HG03103 (cell line): Measurements from ENCODE around the gene LRRTM4.

Experiments
- ATAC-seq: cut with Tn5 transposase; IDR thresholded peaks from one replicate; pipeline ENCODE4 v1.9.1; 2021; ENCODE audit warnings: low read depth; ENCODE audit not compliant: unreplicated experiment

Gene LRRTM4

GRCh38 chr2:76932550-76932949 lies 589.6 kb downstream of the LRRTM4 start:
- ATAC-seq: no peak

GRCh38 chr2:76930056-76930744 lies 592.0 kb downstream of the LRRTM4 start:
- no peak for ATAC-seq

DNA sequence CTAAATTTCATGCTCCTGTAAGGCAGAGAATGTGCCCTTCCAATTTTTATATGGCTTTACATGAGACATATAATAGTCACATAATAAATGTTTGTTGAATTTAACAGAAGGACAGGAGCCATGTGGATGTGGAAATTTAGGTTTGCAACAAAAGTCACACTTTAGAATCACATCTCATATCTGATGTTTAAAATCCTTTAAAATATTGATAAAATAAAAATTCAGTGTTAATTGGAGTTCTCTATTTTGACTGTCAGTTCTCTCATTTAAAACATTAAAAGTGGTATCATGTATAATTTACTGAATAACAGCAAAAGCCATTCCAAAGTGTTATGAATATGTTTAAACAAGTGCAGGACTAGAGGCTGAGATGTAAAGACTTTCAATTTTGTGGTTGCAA lies 594.1 kb downstream of the LRRTM4 start:
- ATAC-seq: no peak

- no peak for ATAC-seq
Measured at GRCh38 chr2:76921006-76921405, 601.2 kb downstream of the LRRTM4 start.

- ATAC-seq: no peak
Measured at GRCh38 chr2:76895469-76895868, 626.7 kb downstream of the LRRTM4 start.

DNA sequence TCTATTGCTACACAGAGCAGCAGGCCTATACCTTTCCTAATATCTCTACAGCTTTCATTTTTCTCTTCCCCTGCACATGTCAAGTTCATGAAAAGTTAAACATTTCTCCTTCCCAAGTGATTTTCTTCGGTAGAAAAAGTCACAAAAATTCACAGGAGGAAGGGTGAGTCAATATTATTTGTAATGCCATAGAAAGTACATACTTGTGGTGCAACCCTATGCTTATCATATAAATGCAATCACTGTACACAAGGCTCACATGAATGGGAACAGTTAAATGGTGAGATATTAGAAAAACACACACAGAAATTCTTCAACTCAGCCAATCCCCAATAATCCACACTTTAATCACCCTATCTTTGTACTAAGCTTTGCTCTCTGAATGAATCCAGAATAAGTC lies 651.6 kb downstream of the LRRTM4 start:
- ATAC-seq: no peak

DNA sequence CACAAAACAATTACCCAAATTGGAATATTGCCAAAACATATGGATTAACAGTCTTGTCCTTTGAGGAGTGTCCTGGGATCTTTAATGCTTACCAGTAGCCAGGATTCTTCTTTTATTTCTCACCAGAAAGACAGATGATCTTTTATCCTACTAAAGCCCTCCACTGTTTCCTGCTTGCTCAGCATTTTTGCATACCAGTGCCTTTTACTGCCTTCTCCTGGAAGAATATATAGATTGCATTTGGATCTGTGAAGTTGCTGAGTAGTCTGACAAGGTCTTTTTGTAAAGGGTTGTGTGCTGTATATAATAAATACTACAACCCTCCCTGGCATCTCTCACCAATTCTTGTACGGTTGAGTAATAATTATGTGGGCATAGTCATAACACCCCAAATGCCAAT lies 652.2 kb downstream of the LRRTM4 start:
- ATAC-seq: no peak

DNA sequence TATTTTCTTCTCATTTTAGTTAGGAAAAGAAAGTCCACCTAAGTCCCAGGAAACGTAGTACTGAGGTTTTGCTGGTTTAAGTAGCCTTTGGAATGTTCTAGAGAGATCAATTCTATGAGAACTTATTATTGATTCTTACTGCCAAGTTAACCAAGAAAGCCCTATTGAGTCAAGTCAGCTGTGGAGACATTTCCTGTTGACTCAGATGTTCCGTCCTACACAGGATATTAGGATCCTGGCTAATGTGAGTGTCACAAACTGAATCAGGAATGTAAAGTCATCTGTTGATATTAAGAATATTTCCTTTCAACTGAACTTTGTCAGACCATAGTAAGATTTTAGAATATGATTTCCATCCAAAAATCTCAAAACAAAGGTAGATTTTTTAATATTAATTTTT lies 654.3 kb downstream of the LRRTM4 start:
- no peak for ATAC-seq

DNA sequence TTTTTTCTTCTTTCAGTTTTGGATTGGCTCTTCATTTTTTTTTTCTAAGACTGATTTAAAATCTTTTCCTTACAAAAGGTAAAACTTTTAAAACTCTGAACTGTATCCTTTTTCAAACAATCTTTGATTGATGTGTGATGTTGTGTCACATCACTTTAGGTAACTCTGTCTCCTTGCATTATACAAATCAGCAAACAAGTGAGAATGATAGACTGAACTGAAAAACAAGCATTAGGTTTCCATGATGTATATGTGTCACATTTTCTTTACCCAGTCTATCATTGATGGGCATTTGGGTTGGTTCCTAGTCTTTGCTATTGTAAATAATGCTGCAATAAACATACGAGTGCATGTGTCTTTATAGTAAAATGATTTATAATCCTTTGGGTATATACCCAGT lies 655.7 kb downstream of the LRRTM4 start:
- no peak for ATAC-seq

GRCh38 chr2:76862901-76863300 lies 659.3 kb downstream of the LRRTM4 start:
- no peak for ATAC-seq

DNA sequence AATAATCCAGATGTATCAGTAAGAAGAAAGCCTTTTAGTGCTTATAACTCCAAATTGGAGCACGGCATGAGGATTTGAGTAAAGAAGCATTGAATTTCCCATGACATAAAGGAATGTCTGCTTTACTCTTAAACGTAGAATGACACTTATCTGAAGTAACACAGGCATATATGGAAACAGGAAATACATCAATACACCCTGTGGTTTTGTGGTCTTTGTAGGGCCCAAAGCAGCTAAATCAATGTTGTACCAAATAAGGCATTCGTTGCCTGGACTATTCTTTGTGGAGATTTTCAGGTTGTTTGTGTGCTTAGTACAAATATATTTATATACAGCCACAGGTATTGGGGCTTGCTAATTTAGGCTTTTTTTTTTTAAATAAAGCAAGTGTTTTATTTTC lies 660.5 kb downstream of the LRRTM4 start:
- ATAC-seq: no peak

GRCh38 chr2:76851000-76851399 lies 671.2 kb downstream of the LRRTM4 start:
- ATAC-seq: no peak

DNA sequence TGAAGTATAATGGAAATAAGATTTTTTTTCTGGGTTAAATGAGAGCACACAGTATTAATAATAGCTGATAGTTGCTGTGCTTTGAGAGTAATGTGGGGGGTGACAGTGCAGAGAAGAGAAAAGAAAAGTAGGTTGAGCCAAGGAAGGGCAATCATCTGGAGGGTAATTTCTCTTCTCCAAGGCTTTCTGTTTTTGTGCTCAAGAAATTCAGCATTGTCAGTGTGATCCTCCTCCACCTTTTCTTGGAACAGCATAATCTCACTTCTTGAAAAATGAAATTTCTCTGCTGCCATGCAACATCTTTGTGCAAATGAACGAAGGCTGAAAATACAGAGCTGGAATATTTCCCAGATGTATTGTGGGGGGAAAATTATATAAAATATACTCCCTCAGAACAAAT lies 673.1 kb downstream of the LRRTM4 start:
- no peak for ATAC-seq

- ATAC-seq: no peak
Measured at GRCh38 chr2:76839826-76840225, 682.4 kb downstream of the LRRTM4 start.

DNA sequence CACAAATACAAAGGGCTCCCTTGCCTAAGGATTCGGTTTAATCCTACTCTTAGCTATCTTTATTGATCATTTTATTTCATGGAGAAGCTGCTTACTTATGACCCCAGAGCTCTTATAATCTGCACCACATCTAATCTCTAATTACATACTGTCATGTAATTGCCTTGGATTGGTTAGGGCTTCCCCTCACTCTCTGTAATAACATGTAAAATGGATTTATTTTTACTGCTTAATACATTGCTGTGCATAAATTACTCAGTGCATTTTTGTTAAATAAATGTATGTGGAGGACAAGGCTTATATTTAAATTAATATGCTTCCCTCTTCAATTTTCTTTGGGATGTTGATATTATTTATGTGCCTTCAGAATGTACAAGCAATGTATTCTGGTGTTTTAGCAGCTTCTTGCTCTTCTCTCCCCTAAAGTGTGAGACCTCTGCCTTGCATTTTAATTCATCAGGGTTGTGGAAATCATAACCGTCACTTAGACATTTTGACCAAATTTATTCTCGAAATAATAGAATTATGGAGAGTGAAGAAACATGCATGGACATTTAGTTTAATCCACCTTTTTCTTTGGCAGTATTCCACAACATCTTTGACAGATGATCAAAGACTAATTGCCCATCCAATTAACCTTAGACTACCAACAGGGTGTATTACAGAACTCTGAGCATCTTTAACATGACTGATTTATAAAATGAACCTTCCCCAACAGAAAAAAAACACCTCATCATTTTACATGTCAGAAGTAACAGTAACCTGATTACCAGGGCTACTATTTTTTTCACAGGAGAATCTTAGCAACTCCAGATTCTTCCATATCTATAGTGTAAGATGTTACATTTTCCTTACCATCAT lies 692.6 kb downstream of the LRRTM4 start:
- no peak for ATAC-seq

GRCh38 chr2:76826691-76827090 lies 695.5 kb downstream of the LRRTM4 start:
- no peak for ATAC-seq

GRCh38 chr2:76825140-76825970 lies 696.8 kb downstream of the LRRTM4 start:
- ATAC-seq: no peak

DNA sequence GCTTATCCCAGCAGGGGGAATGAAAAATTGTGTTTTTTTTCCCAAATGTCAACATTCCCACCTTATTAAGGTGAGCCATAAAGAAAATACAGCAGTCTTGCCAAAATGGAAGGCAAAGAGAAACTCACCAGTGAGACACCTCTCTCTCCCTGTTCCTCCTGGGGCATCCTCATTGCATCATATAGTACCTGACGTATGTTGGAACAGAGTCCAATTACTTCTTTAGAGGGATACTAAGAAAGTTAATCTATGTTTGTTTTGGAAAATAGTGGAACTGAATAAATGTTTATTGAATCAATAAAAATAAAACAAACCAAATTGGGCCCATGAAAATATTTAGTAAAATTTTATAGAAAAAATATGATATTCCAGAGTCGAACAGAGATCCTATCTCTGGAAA lies 700.4 kb downstream of the LRRTM4 start:
- no peak for ATAC-seq

DNA sequence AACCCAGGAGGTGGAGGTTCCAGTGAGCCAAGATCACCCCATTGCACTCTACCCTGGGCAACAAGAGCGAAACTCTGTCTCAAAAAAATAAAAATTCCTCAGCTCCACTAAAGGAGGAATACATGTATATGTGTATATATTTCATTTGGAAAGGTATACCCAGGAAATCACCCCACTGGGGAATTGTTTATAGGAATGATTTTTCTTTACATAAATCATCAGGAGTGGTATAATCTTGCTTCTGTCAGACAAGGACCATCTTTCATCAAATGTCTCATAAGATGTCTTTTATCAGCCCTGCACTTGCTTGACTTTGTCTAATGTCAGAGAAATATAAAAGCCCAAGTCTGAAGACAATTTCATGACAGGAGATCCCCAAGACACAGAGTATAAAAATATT lies 709.1 kb downstream of the LRRTM4 start:
- ATAC-seq: no peak

DNA sequence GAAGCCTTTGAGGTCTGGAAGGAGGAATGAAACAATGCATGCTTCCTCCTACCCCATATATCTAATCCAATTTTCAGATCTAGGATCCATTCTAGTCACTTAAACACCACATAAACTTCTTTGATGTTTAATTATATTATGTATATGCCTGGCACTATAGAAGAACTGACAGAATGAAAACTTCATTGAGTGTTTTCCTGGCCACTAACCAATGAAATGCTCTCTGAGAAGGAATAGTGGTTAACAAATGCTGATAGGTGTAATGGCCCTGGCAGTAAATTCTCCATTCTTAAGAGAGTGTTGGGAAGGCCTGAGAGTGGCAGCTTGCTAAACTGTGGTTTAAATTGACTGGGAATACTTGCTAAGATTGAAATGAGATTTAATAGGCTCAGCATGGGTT lies 710.0 kb downstream of the LRRTM4 start:
- ATAC-seq: no peak

GRCh38 chr2:76809136-76809535 lies 713.0 kb downstream of the LRRTM4 start:
- no peak for ATAC-seq
